Measurements from ENCODE around the gene CFAP74. TPM values are rescaled to one million over a fixed set of nuclear protein-coding genes. Genes with fewer than 3 reads are reported as not detected.

CFAP74 gene
- total RNA-seq, 4 donors from 2014 or later: not detected

DNA sequence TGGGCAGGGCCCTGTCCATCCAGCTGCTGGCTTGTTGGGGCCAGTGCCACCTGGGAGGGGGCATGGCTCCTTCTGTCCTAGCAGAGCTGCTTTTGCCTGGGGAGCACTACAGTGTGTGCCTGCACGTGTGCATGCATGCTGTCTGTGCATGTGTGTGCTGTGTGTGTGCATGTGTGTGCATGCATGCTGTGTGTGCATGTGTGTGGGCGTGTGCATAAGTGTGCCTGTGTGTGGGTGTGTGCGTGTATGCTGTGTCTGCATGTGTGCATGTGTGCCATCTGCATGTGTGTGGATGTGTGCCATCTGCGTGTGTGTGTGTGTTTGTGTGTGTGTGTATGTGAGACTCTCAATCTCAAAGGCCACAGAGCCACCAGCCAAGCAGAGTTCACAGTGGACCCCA, 38.3 kb upstream of the CFAP74 start:
- ATAC-seq: no peak
- Histone ChIP-seq H3K36me3 (no peaks in the 10 kb centered on the region), H3K9me3 (no peaks in the 10 kb centered on the region), H3K4me1 (peaks cover 5% of the 10 kb centered on the region in 2 donors), H3K27ac (no peak overlapping the region), H3K27me3 (peaks cover 7 to 13% (median 9%) of the 10 kb centered on the region in 3 donors), H3K4me3 (no peak overlapping the region)
- no peak for DNase-seq
- intact Hi-C loops (cut with DNase I; ENCODE audit: low total_unique reads) (no loop called here), in situ Hi-C loops (cut with MboI; ENCODE audit: low sequenced_read_pairs in 4 of 4) (loop anchor here in 1 of 4 donors (10.0 kb wide), 1 partner anchor 97 kb away; no protein-coding TSS in a partner anchor)
- TF ChIP-seq POLR2A (IDR thresholded peaks at IDR 0.05): no peak

- no peaks in the 10 kb centered on the region for H3K9me3 ChIP-seq
- DNase-seq (no peak), ATAC-seq (no peak)
- in situ Hi-C loops (cut with MboI; ENCODE audit: low sequenced_read_pairs in 4 of 4) (loop anchor here in 1 of 4 donors (10.0 kb wide), 1 partner anchor 97 kb away; no protein-coding TSS in a partner anchor), intact Hi-C loops (cut with DNase I; ENCODE audit: low total_unique reads) (no loop called here)
- peaks cover 5% of the 10 kb centered on the region in 2 donors for H3K4me1 ChIP-seq
- TF ChIP-seq, protein P1, sequence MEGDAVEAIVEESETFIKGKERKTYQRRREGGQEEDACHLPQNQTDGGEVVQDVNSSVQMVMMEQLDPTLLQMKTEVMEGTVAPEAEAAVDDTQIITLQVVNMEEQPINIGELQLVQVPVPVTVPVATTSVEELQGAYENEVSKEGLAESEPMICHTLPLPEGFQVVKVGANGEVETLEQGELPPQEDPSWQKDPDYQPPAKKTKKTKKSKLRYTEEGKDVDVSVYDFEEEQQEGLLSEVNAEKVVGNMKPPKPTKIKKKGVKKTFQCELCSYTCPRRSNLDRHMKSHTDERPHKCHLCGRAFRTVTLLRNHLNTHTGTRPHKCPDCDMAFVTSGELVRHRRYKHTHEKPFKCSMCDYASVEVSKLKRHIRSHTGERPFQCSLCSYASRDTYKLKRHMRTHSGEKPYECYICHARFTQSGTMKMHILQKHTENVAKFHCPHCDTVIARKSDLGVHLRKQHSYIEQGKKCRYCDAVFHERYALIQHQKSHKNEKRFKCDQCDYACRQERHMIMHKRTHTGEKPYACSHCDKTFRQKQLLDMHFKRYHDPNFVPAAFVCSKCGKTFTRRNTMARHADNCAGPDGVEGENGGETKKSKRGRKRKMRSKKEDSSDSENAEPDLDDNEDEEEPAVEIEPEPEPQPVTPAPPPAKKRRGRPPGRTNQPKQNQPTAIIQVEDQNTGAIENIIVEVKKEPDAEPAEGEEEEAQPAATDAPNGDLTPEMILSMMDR (IDR thresholded peaks at IDR 0.05 in 4 of 5, conservative IDR thresholded peaks at IDR 0.05 in 1 of 5): no peak
- no peak for TF ChIP-seq POLR2A (IDR thresholded peaks at IDR 0.05)
- no peak overlapping the region for H3K27ac ChIP-seq
- no peaks in the 10 kb centered on the region for H3K36me3 ChIP-seq
- H3K4me3 ChIP-seq: no peak overlapping the region
- peaks cover 3 to 8% (median 4%) of the 10 kb centered on the region in 3 donors for H3K27me3 ChIP-seq
These were observed 37.7 kb upstream of the CFAP74 start for GRCh38 chr1:2041305-2041704.

DNA sequence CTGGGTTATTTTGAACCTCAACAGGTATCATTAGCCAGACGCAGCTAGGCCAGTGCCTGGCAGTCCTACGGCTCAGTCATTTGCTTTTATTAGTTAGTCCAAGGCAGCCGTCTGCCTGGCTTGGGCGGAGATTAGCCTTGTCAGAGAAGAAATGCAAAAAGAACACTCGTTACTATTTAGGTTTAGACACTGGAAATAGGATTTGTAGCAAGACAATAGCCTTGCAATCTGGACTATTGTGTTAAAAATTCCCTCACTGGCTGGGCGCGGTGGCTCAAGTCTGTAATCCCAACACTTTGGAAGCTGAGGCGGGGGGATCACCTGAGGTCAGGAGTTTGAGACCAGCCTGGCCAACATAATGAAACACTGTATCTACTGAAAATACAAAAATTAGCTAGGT, 35.7 kb upstream of the CFAP74 start:
- Histone ChIP-seq H3K27ac (no peak overlapping the region), H3K27me3 (peaks cover 0 to 17% (median 5%) of the 10 kb centered on the region in 3 donors), H3K9me3 (no peaks in the 10 kb centered on the region), H3K4me1 (no peaks in the 10 kb centered on the region), H3K36me3 (no peaks in the 10 kb centered on the region), H3K4me3 (no peak overlapping the region)
- TF ChIP-seq, protein P1 (IDR thresholded peaks at IDR 0.05 in 4 of 5, conservative IDR thresholded peaks at IDR 0.05 in 1 of 5): no peak
- TF ChIP-seq POLR2A (IDR thresholded peaks at IDR 0.05): no peak
- ATAC-seq (no peak), DNase-seq (no peak)
- in situ Hi-C loops (cut with MboI; ENCODE audit: low sequenced_read_pairs in 4 of 4): loop anchor here in 1 of 4 donors (5.0 kb wide), 1 partner anchor 87 kb away; no protein-coding TSS in a partner anchor
- intact Hi-C loops (cut with DNase I; ENCODE audit: low total_unique reads): no loop called here

DNA sequence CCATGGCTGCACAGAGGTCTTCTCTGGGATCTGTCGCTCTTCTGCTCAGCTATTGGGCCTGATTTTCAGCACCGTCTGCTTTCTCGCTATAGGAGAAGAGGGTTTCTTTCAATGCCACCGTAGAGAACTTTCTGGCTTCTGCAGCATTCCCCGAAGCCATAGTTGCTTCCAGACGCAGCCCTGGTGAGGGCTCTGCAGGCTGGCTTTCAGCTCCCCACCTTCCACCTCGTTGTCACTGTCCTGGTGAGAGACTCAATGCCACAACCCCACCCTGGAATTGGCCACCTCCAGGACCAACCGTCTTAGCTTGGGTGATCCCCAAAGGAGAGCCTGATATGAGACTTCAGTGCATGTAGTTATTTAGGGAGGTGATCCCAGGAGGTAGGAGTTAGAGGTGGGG, 34.6 kb upstream of the CFAP74 start:
- H3K4me3 ChIP-seq: no peak overlapping the region
- in situ Hi-C loops (cut with MboI; ENCODE audit: low sequenced_read_pairs in 4 of 4): loop anchor here in 1 of 4 donors (5.0 kb wide), 1 partner anchor 86 kb away; no protein-coding TSS in a partner anchor
- H3K36me3 ChIP-seq: no peaks in the 10 kb centered on the region
- DNase-seq: no peak
- no peak for ATAC-seq
- H3K27ac ChIP-seq: no peak overlapping the region
- intact Hi-C loops (cut with DNase I; ENCODE audit: low total_unique reads): no loop called here
- no peak for TF ChIP-seq POLR2A (IDR thresholded peaks at IDR 0.05)
- TF ChIP-seq, protein P1 (IDR thresholded peaks at IDR 0.05 in 4 of 5, conservative IDR thresholded peaks at IDR 0.05 in 1 of 5): no peak
- H3K9me3 ChIP-seq: no peaks in the 10 kb centered on the region
- no peaks in the 10 kb centered on the region for H3K4me1 ChIP-seq
- peaks cover 0 to 17% (median 5%) of the 10 kb centered on the region in 3 donors for H3K27me3 ChIP-seq

DNA sequence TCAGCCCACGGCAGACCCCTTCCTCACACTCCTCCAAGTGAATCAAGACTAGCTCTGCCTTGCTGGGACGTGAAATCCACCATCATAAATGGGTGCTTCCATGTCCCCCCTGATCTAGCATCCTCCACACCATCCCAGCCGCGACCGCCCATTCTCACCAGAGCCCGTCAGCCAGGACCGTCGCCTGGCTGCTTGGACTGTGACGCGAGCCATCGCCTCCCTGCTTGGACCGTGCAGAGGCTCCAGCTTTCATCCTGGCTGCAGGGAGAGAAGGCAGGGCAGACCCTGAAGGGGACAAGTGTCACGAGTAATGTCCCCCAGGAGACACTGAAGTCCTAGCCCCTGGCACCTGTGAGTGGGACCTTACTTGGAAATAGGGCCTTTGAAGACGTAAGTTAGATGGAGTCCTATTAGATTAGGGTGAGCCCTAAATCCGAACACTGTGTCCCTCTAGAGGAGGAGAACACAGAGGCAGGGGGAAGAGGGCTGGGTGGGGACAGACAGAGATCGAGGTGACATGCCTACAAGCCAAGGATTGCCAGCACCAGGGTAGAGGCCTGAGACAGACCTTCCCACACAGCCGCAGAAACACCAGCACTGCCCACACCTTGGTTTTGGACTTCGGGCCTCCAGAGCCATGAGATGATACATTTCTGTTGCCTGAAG, 33.9 kb upstream of the CFAP74 start:
- intact Hi-C loops (cut with DNase I; ENCODE audit: low total_unique reads): no loop called here
- no peaks in the 10 kb centered on the region for H3K4me1 ChIP-seq
- no peaks in the 10 kb centered on the region for H3K9me3 ChIP-seq
- no peak overlapping the region for H3K27ac ChIP-seq
- no peaks in the 10 kb centered on the region for H3K36me3 ChIP-seq
- H3K27me3 ChIP-seq: peaks cover 0 to 17% (median 5%) of the 10 kb centered on the region in 3 donors
- in situ Hi-C loops (cut with MboI; ENCODE audit: low sequenced_read_pairs in 4 of 4): loop anchor here in 1 of 4 donors (5.0 kb wide), 1 partner anchor 85 kb away; no protein-coding TSS in a partner anchor
- ATAC-seq (no peak), DNase-seq (no peak)
- H3K4me3 ChIP-seq: no peak overlapping the region
- TF ChIP-seq, protein P1 (IDR thresholded peaks at IDR 0.05 in 4 of 5, conservative IDR thresholded peaks at IDR 0.05 in 1 of 5): no peak
- TF ChIP-seq POLR2A (IDR thresholded peaks at IDR 0.05): no peak
